Endometrial microvascular endothelial cells (primary cell): ENCODE results near the gene MAPK8IP2. TPM values are rescaled to one million over a fixed set of nuclear protein-coding genes. Genes with fewer than 3 reads are reported as not detected.

Source experiments
- in situ Hi-C: cut with HindIII; loops from 2 replicates; pipeline ENCODE4 v1.10.0; 2017; ENCODE audit warnings: low sequenced_read_pairs, low pct_unique_long_range_greater_than_20kb; ENCODE audit errors: inconsistent ontology term
- total RNA-seq: library from RNA; depleted of rRNA; stranded (reverse); fragments of >200 nt; gene quantifications from one replicate; pipeline ENCODE4 v1.2.3, GENCODE V29; 2015; ENCODE audit errors: inconsistent ontology term

The MAPK8IP2 gene
- total RNA-seq, 1 donor from 2014 or later = 0.93 TPM

- in situ Hi-C loops = no loop called here
These were observed 14.8 kb upstream of the MAPK8IP2 start for GRCh38 chr22:50585781-50586180.

- in situ Hi-C loops = no loop called here
These were observed 14.2 kb upstream of the MAPK8IP2 start for GRCh38 chr22:50586416-50586815.

GRCh38 chr22:50587407-50587806 is 13.2 kb upstream of the MAPK8IP2 start:
- in situ Hi-C loops = no loop called here

GRCh38 chr22:50595189-50595588 is 5.4 kb upstream of the MAPK8IP2 start:
- in situ Hi-C loops = no loop called here

- in situ Hi-C loops = no loop called here
These were observed 3.5 kb upstream of the MAPK8IP2 start for GRCh38 chr22:50597097-50597496.

GRCh38 chr22:50599816-50600455 is 657 bp upstream of the MAPK8IP2 start:
- in situ Hi-C loops = no loop called here

- in situ Hi-C loops = no loop called here
These were observed 525 bp downstream of the MAPK8IP2 start for GRCh38 chr22:50600967-50601668.

GRCh38 chr22:50601669-50602337 is 1.2 kb downstream of the MAPK8IP2 start:
- in situ Hi-C loops = no loop called here

- in situ Hi-C loops = no loop called here
These were observed 1.7 kb downstream of the MAPK8IP2 start for GRCh38 chr22:50602338-50602700.

GRCh38 chr22:50603511-50604255 is 3.1 kb downstream of the MAPK8IP2 start:
- in situ Hi-C loops = no loop called here

GRCh38 chr22:50604256-50605001 is 3.8 kb downstream of the MAPK8IP2 start:
- in situ Hi-C loops = no loop called here

GRCh38 chr22:50605002-50605612 is 4.5 kb downstream of the MAPK8IP2 start:
- in situ Hi-C loops = no loop called here

- in situ Hi-C loops = no loop called here
These were observed 5.1 kb downstream of the MAPK8IP2 start for GRCh38 chr22:50605613-50606074.

- in situ Hi-C loops = no loop called here
These were observed 5.8 kb downstream of the MAPK8IP2 start for GRCh38 chr22:50606165-50606945.

- in situ Hi-C loops = no loop called here
These were observed 6.5 kb downstream of the MAPK8IP2 start for GRCh38 chr22:50606946-50607658.

GRCh38 chr22:50607659-50608020 is 7.0 kb downstream of the MAPK8IP2 start:
- in situ Hi-C loops = no loop called here
